Astrocyte (in vitro differentiated cells and primary cell): ENCODE data around the gene LGALS3BP. TPM values are rescaled to one million over a fixed set of nuclear protein-coding genes. Genes with fewer than 3 reads are reported as not detected.

Experiments
- DNase-seq: peaks from one replicate; pipeline ENCODE4 v3.0.0-alpha.2; 2010; ENCODE audit warnings: low read depth
- FAIRE-seq: peaks from 2 replicates; lab custom pipeline; 2011; peaks lifted over from hg19 to GRCh38; lab: Jason Lieb, UNC
- H2AFZ ChIP-seq: 2 replicates; pipeline ENCODE4 v1.6.0; 2012; ENCODE audit warnings: low read depth, low read length, inconsistent platforms
- H3K27ac ChIP-seq: 2 replicates; pipeline ENCODE4 v1.5.1; 2011; ENCODE audit warnings: low read depth, low read length, inconsistent platforms
- H3K27me3 ChIP-seq: 2 replicates; pipeline ENCODE4 v1.6.0; 2011; ENCODE audit warnings: low read length, inconsistent platforms; ENCODE audit not compliant: insufficient read depth
- H3K36me3 ChIP-seq: 2 replicates; pipeline ENCODE4 v1.5.1; 2011; ENCODE audit warnings: low read length, inconsistent platforms; ENCODE audit not compliant: insufficient read depth
- H3K4me1 ChIP-seq: 2 replicates; pipeline ENCODE4 v1.5.1; 2011; ENCODE audit warnings: low read length, inconsistent platforms; ENCODE audit not compliant: insufficient read depth
- H3K4me2 ChIP-seq: 2 replicates; pipeline ENCODE4 v1.6.0; 2012; ENCODE audit warnings: low read length, inconsistent platforms
- H3K4me3 ChIP-seq: 2 replicates; pipeline ENCODE4 v1.5.1; 2011; ENCODE audit warnings: low read depth, mild to moderate bottlenecking, low read length, inconsistent platforms; ENCODE audit not compliant: insufficient read depth
- H3K79me2 ChIP-seq: 2 replicates; pipeline ENCODE4 v1.6.0; 2012; ENCODE audit warnings: mild to moderate bottlenecking, low read length, inconsistent platforms; ENCODE audit not compliant: insufficient read depth
- H3K9ac ChIP-seq: 2 replicates; pipeline ENCODE4 v1.6.0; 2012; ENCODE audit warnings: mild to moderate bottlenecking, low read length, inconsistent platforms
- H3K9me3 ChIP-seq: 2 replicates; pipeline ENCODE4 v1.5.1; 2012; ENCODE audit warnings: low read depth, mild to moderate bottlenecking, low read length, inconsistent platforms; ENCODE audit not compliant: insufficient read depth
- H4K20me1 ChIP-seq: 2 replicates; pipeline ENCODE4 v1.6.0; 2012; ENCODE audit warnings: low read length, inconsistent platforms; ENCODE audit not compliant: insufficient read depth
- H3K27ac Mint-ChIP-seq: one replicate; pipeline ENCODE4 v1.8.0; 2021; ENCODE audit warnings: mild to moderate bottlenecking, mixed read lengths; ENCODE audit not compliant: unreplicated experiment
- H3K27me3 Mint-ChIP-seq: one replicate; pipeline ENCODE4 v1.8.0; 2021; ENCODE audit warnings: low read depth, mixed read lengths; ENCODE audit not compliant: unreplicated experiment
- H3K36me3 Mint-ChIP-seq: one replicate; pipeline ENCODE4 v1.8.0; 2021; ENCODE audit warnings: low read depth, mixed read lengths; ENCODE audit not compliant: unreplicated experiment
- H3K4me1 Mint-ChIP-seq: one replicate; pipeline ENCODE4 v1.8.0; 2021; ENCODE audit warnings: low read depth, mixed read lengths; ENCODE audit not compliant: unreplicated experiment
- H3K4me3 Mint-ChIP-seq: one replicate; pipeline ENCODE4 v1.8.0; 2021; ENCODE audit warnings: mild to moderate bottlenecking, moderate library complexity, mixed read lengths; ENCODE audit not compliant: unreplicated experiment
- H3K9me3 Mint-ChIP-seq: one replicate; pipeline ENCODE4 v1.8.0; 2021; ENCODE audit warnings: mild to moderate bottlenecking, mixed read lengths; ENCODE audit not compliant: unreplicated experiment
- EZH2 ChIP-seq: IDR thresholded peaks from 2 replicates; pipeline ENCODE4 v1.6.1; 2012; ENCODE audit warnings: mild to moderate bottlenecking, low read length, inconsistent platforms; ENCODE audit not compliant: insufficient read depth
- total RNA-seq: library from RNA; stranded (reverse); gene quantifications from 2 replicates; pipeline ENCODE4 v1.2.1, GENCODE V29; 2021
- TF ChIP-seq, protein P1 (sequence below): IDR thresholded peaks from 2 replicates; pipeline ENCODE4 v1.5.1; 2011; ENCODE audit warnings: low read depth, mild to moderate bottlenecking, inconsistent platforms, low read length, moderate library complexity; ENCODE audit not compliant: insufficient read depth

Gene LGALS3BP
- total RNA-seq, 1 donor from 2014 or later: 495 TPM

DNA sequence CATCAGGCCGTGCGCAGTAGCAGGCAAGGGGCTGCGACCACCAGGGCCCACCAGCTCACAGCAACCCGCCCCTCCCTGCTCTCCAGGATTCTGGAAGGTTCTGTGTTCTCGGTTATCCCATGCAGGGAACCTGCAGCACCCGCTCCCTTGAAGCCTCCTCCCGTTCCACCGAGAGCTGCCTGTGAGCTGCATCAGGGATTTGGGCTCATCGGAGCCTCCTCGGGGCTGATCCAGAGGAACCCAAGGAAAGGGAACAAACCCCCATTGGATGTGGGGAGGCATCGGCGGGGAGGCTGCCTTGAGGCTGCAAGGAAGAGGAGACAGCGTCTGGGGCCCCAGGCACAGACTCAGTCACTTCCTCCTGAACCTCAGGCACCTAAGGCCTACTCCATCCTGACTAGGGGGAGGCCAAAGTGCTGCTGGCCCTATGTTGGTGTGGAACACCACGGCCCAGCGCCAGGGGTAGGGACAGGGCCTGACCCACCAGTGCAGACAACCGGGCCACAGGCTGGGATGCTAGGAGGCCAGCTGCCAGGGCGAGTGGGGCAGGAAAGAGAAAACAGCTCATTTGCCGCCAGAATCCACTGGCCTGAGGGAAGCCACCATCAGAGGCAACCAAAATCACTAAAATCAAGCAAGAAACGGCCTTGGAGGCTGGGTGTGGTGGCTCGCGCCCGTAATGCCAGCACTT lies 14.4 kb upstream of the LGALS3BP start:
- H3K9me3 Mint-ChIP-seq: no peaks in the 10 kb centered on the region
- FAIRE-seq (no peak), DNase-seq (no peak)
- H3K36me3 Mint-ChIP-seq: peaks cover 19% of the 10 kb centered on the region
- Histone ChIP-seq H3K4me1 (no peaks in the 10 kb centered on the region), H2AFZ (no peak overlapping the region), H3K4me3 (no peak overlapping the region), H3K27ac (no peak overlapping the region), H3K9ac (no peak overlapping the region), H3K36me3 (peaks cover 12% of the 10 kb centered on the region), H3K4me2 (no peak overlapping the region), H3K9me3 (no peaks in the 10 kb centered on the region), H3K27me3 (no peaks in the 10 kb centered on the region), H4K20me1 (peaks cover 72% of the 10 kb centered on the region), H3K79me2 (peaks cover 23% of the 10 kb centered on the region)
- no peaks in the 10 kb centered on the region for H3K27me3 Mint-ChIP-seq
- no peak overlapping the region for H3K4me3 Mint-ChIP-seq
- H3K4me1 Mint-ChIP-seq: no peaks in the 10 kb centered on the region
- no peak overlapping the region for H3K27ac Mint-ChIP-seq
- TF ChIP-seq, protein P1, sequence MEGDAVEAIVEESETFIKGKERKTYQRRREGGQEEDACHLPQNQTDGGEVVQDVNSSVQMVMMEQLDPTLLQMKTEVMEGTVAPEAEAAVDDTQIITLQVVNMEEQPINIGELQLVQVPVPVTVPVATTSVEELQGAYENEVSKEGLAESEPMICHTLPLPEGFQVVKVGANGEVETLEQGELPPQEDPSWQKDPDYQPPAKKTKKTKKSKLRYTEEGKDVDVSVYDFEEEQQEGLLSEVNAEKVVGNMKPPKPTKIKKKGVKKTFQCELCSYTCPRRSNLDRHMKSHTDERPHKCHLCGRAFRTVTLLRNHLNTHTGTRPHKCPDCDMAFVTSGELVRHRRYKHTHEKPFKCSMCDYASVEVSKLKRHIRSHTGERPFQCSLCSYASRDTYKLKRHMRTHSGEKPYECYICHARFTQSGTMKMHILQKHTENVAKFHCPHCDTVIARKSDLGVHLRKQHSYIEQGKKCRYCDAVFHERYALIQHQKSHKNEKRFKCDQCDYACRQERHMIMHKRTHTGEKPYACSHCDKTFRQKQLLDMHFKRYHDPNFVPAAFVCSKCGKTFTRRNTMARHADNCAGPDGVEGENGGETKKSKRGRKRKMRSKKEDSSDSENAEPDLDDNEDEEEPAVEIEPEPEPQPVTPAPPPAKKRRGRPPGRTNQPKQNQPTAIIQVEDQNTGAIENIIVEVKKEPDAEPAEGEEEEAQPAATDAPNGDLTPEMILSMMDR: no peak
- no peak for TF ChIP-seq EZH2

DNA sequence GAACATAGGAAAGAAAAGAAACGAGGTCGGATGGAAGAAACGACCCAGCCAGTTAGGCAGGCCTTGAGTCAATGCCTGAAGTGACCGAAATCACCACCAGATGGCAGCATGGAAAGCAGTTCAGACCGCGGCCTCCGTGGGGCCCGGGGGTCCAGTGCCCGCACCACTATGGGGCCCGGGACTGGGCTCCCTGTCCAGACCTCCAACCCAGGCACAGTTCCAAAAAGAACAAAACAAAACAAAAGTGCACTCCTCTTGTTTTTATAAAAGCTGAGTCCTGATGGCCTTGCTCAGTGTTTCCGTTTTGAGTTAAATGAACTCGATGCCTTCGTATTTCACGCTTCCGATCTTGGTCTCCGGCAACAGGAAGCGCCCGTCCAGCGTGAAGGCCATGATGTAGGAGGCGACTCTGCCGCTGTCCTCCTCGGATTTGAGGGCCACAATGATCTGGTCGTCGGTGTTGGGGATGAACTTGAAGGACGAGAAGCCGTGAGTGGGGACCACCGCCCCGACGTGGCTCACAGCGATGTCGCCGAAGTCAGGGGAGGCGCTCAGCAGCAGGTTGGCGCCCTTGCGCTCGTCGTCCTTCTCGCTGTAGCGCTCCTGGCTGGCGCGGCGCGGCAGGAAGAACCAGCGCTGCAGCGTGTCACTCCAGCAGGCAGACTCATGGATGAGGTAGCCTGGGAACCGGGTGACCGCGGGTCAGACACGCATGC lies 13.7 kb upstream of the LGALS3BP start:
- no peak overlapping the region for H3K4me2 ChIP-seq
- H3K27ac ChIP-seq: no peak overlapping the region
- Mint-ChIP-seq H3K4me3 (no peak overlapping the region), H3K9me3 (no peaks in the 10 kb centered on the region), H3K27ac (no peak overlapping the region), H3K36me3 (peaks cover 19% of the 10 kb centered on the region), H3K27me3 (no peaks in the 10 kb centered on the region), H3K4me1 (no peaks in the 10 kb centered on the region)
- no peak for TF ChIP-seq EZH2
- TF ChIP-seq, protein P1: peak; percentile 73
- FAIRE-seq: no peak
- H3K4me1 ChIP-seq: no peaks in the 10 kb centered on the region
- no peaks in the 10 kb centered on the region for H3K27me3 ChIP-seq
- peaks cover 12% of the 10 kb centered on the region for H3K36me3 ChIP-seq
- H3K79me2 ChIP-seq: peaks cover 16% of the 10 kb centered on the region
- H3K9ac ChIP-seq: no peak overlapping the region
- H3K4me3 ChIP-seq: no peak overlapping the region
- DNase-seq: peak; percentile 8
- H3K9me3 ChIP-seq: no peaks in the 10 kb centered on the region
- H2AFZ ChIP-seq: no peak overlapping the region
- H4K20me1 ChIP-seq: peaks cover 65% of the 10 kb centered on the region
